ENCODE data around the gene FAM120B.
"Not testable (repeated sequence)": the region's sequence is repeated elsewhere in the genome, so short reads cannot be mapped to it uniquely, and the experiment has no call there.

Gene FAM120B

GRCh38 chr6:170308761-170309160 lies 2.2 kb downstream of the FAM120B start:
- H3K27me3 Mint-ChIP-seq = peaks cover 9 to 11% of the 10 kb centered on the region in 2 donors
- ATAC-seq (replicated peaks) = no peak
- no peaks in the 10 kb centered on the region for H3K9me3 Mint-ChIP-seq
- peak overlapping the region; percentile 16 to 96 for H3K4me3 Mint-ChIP-seq
- peaks cover 39 to 54% of the 10 kb centered on the region in 2 donors for H3K4me1 Mint-ChIP-seq (ENCODE audit: low read depth in 2 of 2)
- DNase-seq = no peak
- H3K36me3 Mint-ChIP-seq (ENCODE audit: insufficient read depth) = peaks cover 16% of the 10 kb centered on the region
- H3K27ac Mint-ChIP-seq = peak overlapping the region in 1 of 2 donors; percentile 99

GRCh38 chr6:170311696-170312095 lies 5.1 kb downstream of the FAM120B start:
- no peaks in the 10 kb centered on the region for H3K9me3 Mint-ChIP-seq
- peaks cover 12% of the 10 kb centered on the region for H3K36me3 Mint-ChIP-seq (ENCODE audit: insufficient read depth)
- H3K27ac Mint-ChIP-seq = no peak overlapping the region
- DNase-seq (no peak), ATAC-seq (replicated peaks) (no peak)
- peak overlapping the region in 1 of 2 donors; percentile 20 for H3K4me3 Mint-ChIP-seq
- H3K4me1 Mint-ChIP-seq (ENCODE audit: low read depth in 2 of 2) = peaks cover 43 to 72% of the 10 kb centered on the region in 2 donors
- H3K27me3 Mint-ChIP-seq = no peaks in the 10 kb centered on the region

DNA sequence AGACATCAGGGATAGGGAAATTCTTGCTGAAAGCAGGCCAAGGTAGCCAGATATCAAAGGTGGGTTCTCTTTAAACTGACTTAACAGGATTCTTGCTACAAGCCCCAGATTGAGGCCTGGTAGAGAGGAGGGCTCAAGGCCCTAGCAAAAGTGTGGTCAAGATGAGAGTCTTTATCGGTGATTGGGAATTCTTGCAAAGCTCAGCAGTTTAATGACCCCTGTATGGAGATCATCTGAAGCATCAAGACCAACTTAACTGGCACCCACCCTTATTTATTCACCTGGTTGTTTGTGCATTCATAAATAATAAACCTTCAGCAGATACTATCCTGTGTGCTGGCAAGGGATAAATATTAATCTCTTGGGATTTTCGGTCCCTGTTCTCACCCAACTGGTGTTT lies 6.3 kb downstream of the FAM120B start:
- peak overlapping the region; percentile 22 to 27 for H3K27ac Mint-ChIP-seq
- H3K27me3 Mint-ChIP-seq = no peaks in the 10 kb centered on the region
- H3K36me3 Mint-ChIP-seq (ENCODE audit: insufficient read depth) = peaks cover 12% of the 10 kb centered on the region
- no peaks in the 10 kb centered on the region for H3K9me3 Mint-ChIP-seq
- peaks cover 37 to 66% of the 10 kb centered on the region in 2 donors for H3K4me1 Mint-ChIP-seq (ENCODE audit: low read depth in 2 of 2)
- ATAC-seq (replicated peaks) (no peak), DNase-seq (no peak)
- H3K4me3 Mint-ChIP-seq = no peak overlapping the region

DNA sequence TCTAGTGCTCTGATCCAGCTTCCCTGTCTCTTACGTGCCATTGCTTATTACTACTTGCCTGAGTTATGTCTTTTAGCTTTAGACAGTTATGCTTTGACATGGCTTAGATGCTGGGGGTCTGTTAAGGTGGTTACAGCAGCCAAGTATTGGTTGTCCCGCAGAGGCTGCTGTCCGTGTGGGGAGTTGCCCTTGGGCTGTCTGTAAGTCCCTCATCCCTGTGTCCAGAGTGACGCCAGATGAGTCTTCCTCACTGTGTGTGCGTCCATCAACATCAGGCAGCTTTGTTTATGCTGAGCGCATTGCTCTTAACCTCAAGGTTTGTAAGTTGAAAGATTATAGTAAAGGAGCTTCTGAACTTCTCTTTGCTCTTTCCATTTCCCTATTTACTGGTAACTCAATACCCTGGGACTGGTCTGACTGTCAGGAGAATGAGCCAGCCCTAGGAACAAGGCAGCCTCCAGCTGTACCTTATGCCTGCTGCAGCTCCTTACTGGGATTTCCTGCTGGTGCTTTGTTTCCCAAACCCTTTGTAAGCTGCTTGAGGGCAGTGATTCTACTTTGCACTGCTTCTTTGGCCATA lies 7.2 kb downstream of the FAM120B start:
- no peak for DNase-seq
- peaks cover 30 to 57% of the 10 kb centered on the region in 2 donors for H3K4me1 Mint-ChIP-seq (ENCODE audit: low read depth in 2 of 2)
- H3K27ac Mint-ChIP-seq = no peak overlapping the region

DNA sequence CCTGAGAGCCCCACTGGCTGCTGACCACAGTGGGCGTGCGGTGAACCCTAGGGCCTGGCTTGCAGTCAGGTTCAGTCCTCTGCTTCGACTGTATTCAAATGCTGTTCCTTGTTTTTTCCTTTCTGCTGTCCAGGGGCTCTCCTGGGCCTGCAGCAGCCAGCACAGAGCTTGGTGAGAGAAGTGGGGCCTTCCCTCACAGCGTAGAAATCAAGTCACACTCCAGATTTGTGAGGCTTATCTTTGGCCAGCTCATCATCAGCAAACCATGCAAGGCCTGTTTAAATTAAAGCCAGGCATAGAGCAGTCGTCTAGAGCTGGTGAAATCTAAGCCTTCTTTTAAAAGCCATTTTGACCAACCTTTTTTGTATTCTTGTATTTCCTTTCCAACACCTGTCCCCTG lies 8.4 kb downstream of the FAM120B start:
- H3K9me3 Mint-ChIP-seq = no peaks in the 10 kb centered on the region
- H3K27me3 Mint-ChIP-seq = no peaks in the 10 kb centered on the region
- no peak overlapping the region for H3K4me3 Mint-ChIP-seq
- ATAC-seq (replicated peaks) = no peak
- peaks cover 29 to 63% of the 10 kb centered on the region in 2 donors for H3K4me1 Mint-ChIP-seq (ENCODE audit: low read depth in 2 of 2)
- no peak overlapping the region for H3K27ac Mint-ChIP-seq
- peaks cover 15% of the 10 kb centered on the region for H3K36me3 Mint-ChIP-seq (ENCODE audit: insufficient read depth)
- no peak for DNase-seq

More for the DNA sequence above, 7.2 kb downstream of the FAM120B start:
- Mint-ChIP-seq H3K9me3 (no peaks in the 10 kb centered on the region), H3K36me3 (ENCODE audit: insufficient read depth) (peaks cover 9% of the 10 kb centered on the region), H3K27me3 (no peaks in the 10 kb centered on the region), H3K4me3 (no peak overlapping the region)
- ATAC-seq (replicated peaks) = no peak

DNA sequence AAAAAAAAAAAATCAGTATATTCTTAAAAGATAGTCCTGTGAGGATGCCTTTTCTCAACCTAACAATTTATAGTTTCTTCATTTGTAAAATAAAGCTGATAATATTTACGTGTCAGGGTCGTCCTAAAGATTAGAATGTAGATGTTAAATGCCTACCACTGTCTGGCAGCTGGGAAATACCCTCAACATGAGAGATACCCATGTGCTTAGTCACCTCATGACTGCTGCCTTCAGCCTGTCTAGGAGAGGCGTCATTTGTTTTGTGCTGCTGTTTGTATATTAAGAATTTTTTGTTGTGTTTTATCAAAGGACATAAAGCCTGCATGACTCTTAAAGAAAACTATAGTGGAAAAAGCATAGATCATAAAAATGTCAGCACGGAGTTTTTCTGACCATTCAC lies 9.5 kb downstream of the FAM120B start:
- no peak for DNase-seq
- H3K4me1 Mint-ChIP-seq (ENCODE audit: low read depth in 2 of 2) = peaks cover 25 to 64% of the 10 kb centered on the region in 2 donors

GRCh38 chr6:170317076-170317475 lies 10.5 kb downstream of the FAM120B start:
- no peaks in the 10 kb centered on the region for H3K9me3 Mint-ChIP-seq
- H3K4me1 Mint-ChIP-seq (ENCODE audit: low read depth in 2 of 2) = peaks cover 22 to 59% of the 10 kb centered on the region in 2 donors
- H3K4me3 Mint-ChIP-seq = no peak overlapping the region
- H3K36me3 Mint-ChIP-seq (ENCODE audit: insufficient read depth) = peaks cover 25% of the 10 kb centered on the region
- DNase-seq (no peak), ATAC-seq (replicated peaks) (no peak)
- H3K27me3 Mint-ChIP-seq = no peaks in the 10 kb centered on the region
- no peak overlapping the region for H3K27ac Mint-ChIP-seq

More for the DNA sequence above, 9.5 kb downstream of the FAM120B start:
- H3K27me3 Mint-ChIP-seq = no peaks in the 10 kb centered on the region
- peak overlapping the region in 1 of 2 donors; percentile 44 for H3K27ac Mint-ChIP-seq
- H3K4me3 Mint-ChIP-seq = no peak overlapping the region
- no peaks in the 10 kb centered on the region for H3K9me3 Mint-ChIP-seq
- peaks cover 25% of the 10 kb centered on the region for H3K36me3 Mint-ChIP-seq (ENCODE audit: insufficient read depth)
- peak; percentile 71 for ATAC-seq (replicated peaks)

- no peak overlapping the region for H3K27ac Mint-ChIP-seq
- H3K4me1 Mint-ChIP-seq (ENCODE audit: low read depth in 2 of 2) = peaks cover 25 to 62% of the 10 kb centered on the region in 2 donors
- H3K36me3 Mint-ChIP-seq (ENCODE audit: insufficient read depth) = peaks cover 27% of the 10 kb centered on the region
- no peak overlapping the region for H3K4me3 Mint-ChIP-seq
- ATAC-seq (replicated peaks) = no peak
- no peaks in the 10 kb centered on the region for H3K27me3 Mint-ChIP-seq
- DNase-seq = no peak
- H3K9me3 Mint-ChIP-seq = no peaks in the 10 kb centered on the region
These were observed 11.2 kb downstream of the FAM120B start for GRCh38 chr6:170317718-170318117.

DNA sequence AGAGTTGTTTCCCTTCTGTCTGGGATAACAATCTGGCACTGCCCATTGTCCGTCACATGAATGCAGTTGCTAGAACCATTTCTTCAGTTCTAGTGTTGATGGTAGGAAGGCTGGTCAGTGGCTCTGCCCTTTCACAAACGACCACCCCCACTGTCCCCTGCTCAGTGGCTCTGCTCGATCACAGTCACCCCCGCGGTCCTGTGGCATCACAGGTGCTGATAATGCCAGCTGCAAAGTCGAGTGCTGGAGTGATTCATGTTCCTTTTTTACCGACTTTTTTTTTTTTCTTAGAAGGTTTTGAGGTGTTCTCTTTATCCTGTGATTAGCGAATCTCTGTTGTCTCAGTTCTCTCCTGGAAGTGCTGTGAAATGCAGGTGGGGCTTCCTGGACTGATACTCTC lies 22.8 kb downstream of the FAM120B start:
- Mint-ChIP-seq H3K27ac (peak overlapping the region; percentile 7 to 32), H3K4me1 (ENCODE audit: low read depth in 2 of 2) (peaks cover 10 to 20% of the 10 kb centered on the region in 2 donors), H3K9me3 (no peaks in the 10 kb centered on the region), H3K27me3 (no peaks in the 10 kb centered on the region), H3K36me3 (ENCODE audit: insufficient read depth) (peaks cover 73% of the 10 kb centered on the region), H3K4me3 (no peak overlapping the region)
- DNase-seq (no peak), ATAC-seq (replicated peaks) (no peak)

DNA sequence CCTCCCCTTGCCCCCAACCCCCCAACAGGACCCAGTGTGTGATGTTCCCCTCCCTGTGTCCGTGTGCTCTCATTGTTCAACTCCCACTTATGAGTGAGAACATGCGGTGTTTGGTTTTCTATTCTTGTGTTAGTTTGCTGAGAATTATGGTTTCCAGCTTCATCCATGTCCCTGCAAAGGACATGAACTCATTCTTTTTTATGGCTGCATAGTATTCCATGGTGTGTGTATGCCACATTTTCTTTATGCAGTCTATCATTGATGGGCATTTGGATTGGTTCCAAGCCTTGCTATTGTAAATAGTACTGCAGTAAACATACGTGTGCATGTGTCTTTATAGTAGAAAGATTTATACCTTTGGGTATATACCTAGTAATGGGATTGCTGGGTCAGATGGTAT lies 28.6 kb downstream of the FAM120B start:
- not testable (repeated sequence) for H3K27me3 Mint-ChIP-seq; DNase-seq; H3K9me3 Mint-ChIP-seq; H3K27ac Mint-ChIP-seq; H3K4me3 Mint-ChIP-seq; ATAC-seq (replicated peaks)
- peaks cover 27 to 50% of the 10 kb centered on the region in 2 donors for H3K4me1 Mint-ChIP-seq (ENCODE audit: low read depth in 2 of 2)
- H3K36me3 Mint-ChIP-seq (ENCODE audit: insufficient read depth) = peaks cover 39% of the 10 kb centered on the region

GRCh38 chr6:170344631-170345576 lies 38.3 kb downstream of the FAM120B start:
- ATAC-seq (replicated peaks) (no peak), DNase-seq (no peak)
- Mint-ChIP-seq H3K27ac (peak overlapping the region in 1 of 2 donors; percentile 51), H3K4me3 (no peak overlapping the region), H3K27me3 (no peaks in the 10 kb centered on the region), H3K9me3 (no peaks in the 10 kb centered on the region), H3K4me1 (ENCODE audit: low read depth in 2 of 2) (peaks cover 8 to 21% of the 10 kb centered on the region in 2 donors), H3K36me3 (ENCODE audit: insufficient read depth) (peaks cover 5% of the 10 kb centered on the region)

GRCh38 chr6:170345662-170346061 lies 39.1 kb downstream of the FAM120B start:
- Mint-ChIP-seq H3K36me3 (ENCODE audit: insufficient read depth) (peaks cover 5% of the 10 kb centered on the region), H3K27me3 (no peaks in the 10 kb centered on the region), H3K27ac (peak overlapping the region in 1 of 2 donors; percentile 51), H3K4me3 (no peak overlapping the region), H3K4me1 (ENCODE audit: low read depth in 2 of 2) (peaks cover 5 to 18% of the 10 kb centered on the region in 2 donors), H3K9me3 (no peaks in the 10 kb centered on the region)
- DNase-seq (no peak), ATAC-seq (replicated peaks) (no peak)

GRCh38 chr6:170346649-170347048 lies 40.1 kb downstream of the FAM120B start:
- ATAC-seq (replicated peaks) (no peak), DNase-seq (no peak)
- Mint-ChIP-seq H3K27ac (peak overlapping the region in 1 of 2 donors; percentile 38), H3K4me1 (ENCODE audit: low read depth in 2 of 2) (peaks cover 5 to 18% of the 10 kb centered on the region in 2 donors), H3K27me3 (no peaks in the 10 kb centered on the region), H3K9me3 (peaks cover 0 to 5% of the 10 kb centered on the region in 2 donors), H3K4me3 (no peak overlapping the region), H3K36me3 (ENCODE audit: insufficient read depth) (peaks cover 5% of the 10 kb centered on the region)

Measured in effector memory CD8-positive, alpha-beta T cell (primary cell).